Osteoblast (primary cell): ENCODE results near the gene ALPK1. TPM values are rescaled to one million over a fixed set of nuclear protein-coding genes. Genes with fewer than 3 reads are reported as not detected.

Experiments
- DNase-seq: peaks from one replicate; pipeline ENCODE4 v3.0.0; 2011; ENCODE audit warnings: low spot score, mixed read lengths; ENCODE audit not compliant: insufficient read length; ENCODE audit errors: missing footprints
- H2AFZ ChIP-seq: 2 replicates; pipeline ENCODE4 v1.6.0; 2011; ENCODE audit warnings: mild to moderate bottlenecking, low read length
- H3K27ac ChIP-seq: 2 replicates; pipeline ENCODE4 v1.5.1; 2011; ENCODE audit warnings: mild to moderate bottlenecking, low read depth, low read length, moderate library complexity
- H3K27me3 ChIP-seq: 2 replicates; pipeline ENCODE4 v1.6.0; 2012; ENCODE audit warnings: mild to moderate bottlenecking, control low read depth, inconsistent platforms, low read length, moderate library complexity; ENCODE audit not compliant: insufficient read depth
- H3K36me3 ChIP-seq: 2 replicates; pipeline ENCODE4 v1.5.1; 2011; ENCODE audit warnings: mild to moderate bottlenecking, low read length, control low read depth, moderate library complexity; ENCODE audit not compliant: insufficient read depth
- H3K4me1 ChIP-seq: 2 replicates; pipeline ENCODE4 v1.5.1; 2011; ENCODE audit warnings: mild to moderate bottlenecking, low read length, control low read depth, moderate library complexity; ENCODE audit not compliant: insufficient read depth
- H3K4me2 ChIP-seq: 2 replicates; pipeline ENCODE4 v1.6.0; 2011; ENCODE audit warnings: mild to moderate bottlenecking, low read length; ENCODE audit not compliant: insufficient read depth
- H3K4me3 ChIP-seq: fragments of 200-600 bp; sonication (generic); 3 replicates; pipeline ENCODE4 v1.5.1; 2012; ENCODE audit warnings: mild to moderate bottlenecking, low read length, inconsistent platforms; ENCODE audit not compliant: insufficient read depth
- H3K79me2 ChIP-seq: 2 replicates; pipeline ENCODE4 v1.6.0; 2012; ENCODE audit warnings: mild to moderate bottlenecking, low read length, control low read depth, inconsistent platforms; ENCODE audit not compliant: insufficient read depth
- H3K9me3 ChIP-seq: 2 replicates; pipeline ENCODE4 v1.5.1; 2011; ENCODE audit warnings: low read depth, low read length, control low read depth
- H4K20me1 ChIP-seq: 2 replicates; pipeline ENCODE4 v1.6.0; 2012; ENCODE audit warnings: mild to moderate bottlenecking, low read length, control low read depth; ENCODE audit not compliant: insufficient read depth
- CTCF ChIP-seq: IDR thresholded peaks from 2 replicates; pipeline ENCODE4 v1.5.1; 2011; ENCODE audit warnings: mild to moderate bottlenecking, low read depth, low read length, moderate library complexity; ENCODE audit errors: extremely low read depth
- total RNA-seq: library from RNA; depleted of rRNA; stranded (reverse); fragments of >200 nt; gene quantifications from 2 replicates; pipeline ENCODE4 v1.2.3, GENCODE V29; 2012

ALPK1 gene
- total RNA-seq, 1 donor: 39.8 TPM

GRCh38 chr4:112361181-112361791 lies 64.1 kb downstream of the ALPK1 start:
- no peaks in the 10 kb centered on the region for H3K79me2 ChIP-seq
- H3K4me2 ChIP-seq: no peak overlapping the region
- no peak overlapping the region for H3K4me3 ChIP-seq
- no peaks in the 10 kb centered on the region for H3K27me3 ChIP-seq
- no peaks in the 10 kb centered on the region for H3K4me1 ChIP-seq
- no peak for TF ChIP-seq CTCF
- no peaks in the 10 kb centered on the region for H3K36me3 ChIP-seq
- no peak overlapping the region for H2AFZ ChIP-seq
- no peaks in the 10 kb centered on the region for H4K20me1 ChIP-seq
- no peak overlapping the region for H3K27ac ChIP-seq
- no peak for DNase-seq
- H3K9me3 ChIP-seq: no peaks in the 10 kb centered on the region

GRCh38 chr4:112370466-112370865 lies 73.3 kb downstream of the ALPK1 start:
- Histone ChIP-seq H3K27ac (no peak overlapping the region), H3K4me2 (no peak overlapping the region), H3K4me3 (no peak overlapping the region), H3K9me3 (no peaks in the 10 kb centered on the region), H3K79me2 (no peaks in the 10 kb centered on the region), H3K27me3 (no peaks in the 10 kb centered on the region), H4K20me1 (no peaks in the 10 kb centered on the region), H2AFZ (no peak overlapping the region), H3K36me3 (no peaks in the 10 kb centered on the region), H3K4me1 (no peaks in the 10 kb centered on the region)
- TF ChIP-seq CTCF: no peak
- no peak for DNase-seq

GRCh38 chr4:112371361-112371760 lies 74.2 kb downstream of the ALPK1 start:
- DNase-seq: no peak
- Histone ChIP-seq H3K4me3 (no peak overlapping the region), H3K4me1 (no peaks in the 10 kb centered on the region), H3K27ac (no peak overlapping the region), H3K36me3 (no peaks in the 10 kb centered on the region), H3K27me3 (no peaks in the 10 kb centered on the region), H3K79me2 (no peaks in the 10 kb centered on the region), H3K4me2 (no peak overlapping the region), H4K20me1 (no peaks in the 10 kb centered on the region), H3K9me3 (no peaks in the 10 kb centered on the region), H2AFZ (no peak overlapping the region)
- no peak for TF ChIP-seq CTCF

- H2AFZ ChIP-seq: no peak overlapping the region
- H3K4me1 ChIP-seq: peaks cover 2% of the 10 kb centered on the region
- no peak overlapping the region for H3K27ac ChIP-seq
- no peak overlapping the region for H3K4me3 ChIP-seq
- no peak overlapping the region for H3K4me2 ChIP-seq
- no peaks in the 10 kb centered on the region for H3K9me3 ChIP-seq
- no peak for TF ChIP-seq CTCF
- H3K27me3 ChIP-seq: no peaks in the 10 kb centered on the region
- no peaks in the 10 kb centered on the region for H3K36me3 ChIP-seq
- H4K20me1 ChIP-seq: no peaks in the 10 kb centered on the region
- no peak for DNase-seq
- H3K79me2 ChIP-seq: no peaks in the 10 kb centered on the region
These were observed 77.7 kb downstream of the ALPK1 start for GRCh38 chr4:112374850-112375249.
